HK-2 (cell line): Measurements from ENCODE around the gene GSG1L.

Experiments used
- DNase-seq: peaks from one replicate; pipeline ENCODE4 v3.0.0-alpha.2; 2018; ENCODE audit not compliant: unreplicated experiment

The GSG1L gene

GRCh38 chr16:27852681-27853080, 210.8 kb downstream of the GSG1L start:
- no peak for DNase-seq

DNA sequence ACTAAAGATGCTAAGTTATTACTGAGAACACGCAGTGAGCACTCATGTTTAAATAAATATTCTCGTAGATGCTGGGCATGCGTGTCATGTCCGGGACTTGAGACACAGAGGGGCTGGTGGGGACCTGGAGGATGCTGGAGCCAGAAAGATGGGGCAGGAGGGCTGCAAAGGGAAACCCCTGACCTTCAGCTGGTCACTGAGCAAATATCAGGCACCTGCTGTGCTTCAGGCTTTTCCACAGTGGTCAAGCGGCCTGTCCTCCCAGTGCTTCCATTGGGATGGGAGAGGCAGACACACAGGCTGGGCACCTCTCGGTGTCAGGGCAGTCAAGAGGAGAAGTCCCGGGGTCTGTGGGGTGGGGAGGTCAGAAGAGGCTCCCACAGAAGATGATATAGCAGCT, 211.4 kb downstream of the GSG1L start:
- DNase-seq: no peak

- DNase-seq: no peak
These were observed 211.9 kb downstream of the GSG1L start for GRCh38 chr16:27851586-27851985.

DNA sequence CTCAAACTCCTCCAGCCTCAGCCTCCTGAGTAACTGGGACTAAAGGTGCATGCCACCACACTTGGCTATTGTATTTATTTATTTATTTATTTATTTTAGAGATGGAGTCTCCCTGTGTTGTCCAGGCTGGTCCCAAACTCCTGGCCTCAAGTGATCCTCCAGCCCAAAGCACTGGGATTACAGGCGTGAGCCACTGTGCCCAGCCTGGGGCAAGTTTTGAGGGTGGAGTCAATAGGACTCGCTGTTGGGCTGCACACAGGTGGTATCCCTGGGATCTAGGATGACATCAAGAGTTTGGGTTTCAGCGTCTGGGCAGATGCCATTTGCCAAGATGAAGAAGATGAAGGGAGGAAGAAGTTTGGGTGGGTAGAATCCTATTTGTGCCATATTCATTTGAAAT, 213.9 kb downstream of the GSG1L start:
- DNase-seq: no peak

DNA sequence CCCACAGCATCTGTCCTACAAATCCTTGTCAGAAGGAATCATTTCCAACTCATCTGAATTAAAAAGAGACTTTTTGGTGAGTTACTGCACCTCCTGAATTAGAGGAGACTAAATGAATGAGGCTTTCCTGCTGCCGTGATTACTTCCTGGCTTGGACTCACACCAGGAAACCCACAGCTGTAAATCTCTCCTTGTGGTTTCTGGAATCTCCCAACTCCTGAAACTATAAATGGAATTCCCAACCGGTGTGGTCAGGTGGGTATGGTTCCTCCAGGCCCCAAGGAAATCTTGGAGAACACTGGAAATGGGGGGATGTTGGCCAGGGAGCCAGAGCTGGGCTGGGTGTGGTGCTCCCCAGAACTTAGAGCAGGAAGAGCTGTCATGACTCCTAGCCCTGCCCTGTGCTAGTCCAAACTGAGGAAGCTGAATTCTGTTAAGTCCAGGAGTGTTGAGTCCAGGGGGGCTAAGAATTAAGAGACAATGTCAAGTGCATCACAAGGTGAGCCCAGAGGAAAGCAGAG, 216.4 kb downstream of the GSG1L start:
- no peak for DNase-seq

DNA sequence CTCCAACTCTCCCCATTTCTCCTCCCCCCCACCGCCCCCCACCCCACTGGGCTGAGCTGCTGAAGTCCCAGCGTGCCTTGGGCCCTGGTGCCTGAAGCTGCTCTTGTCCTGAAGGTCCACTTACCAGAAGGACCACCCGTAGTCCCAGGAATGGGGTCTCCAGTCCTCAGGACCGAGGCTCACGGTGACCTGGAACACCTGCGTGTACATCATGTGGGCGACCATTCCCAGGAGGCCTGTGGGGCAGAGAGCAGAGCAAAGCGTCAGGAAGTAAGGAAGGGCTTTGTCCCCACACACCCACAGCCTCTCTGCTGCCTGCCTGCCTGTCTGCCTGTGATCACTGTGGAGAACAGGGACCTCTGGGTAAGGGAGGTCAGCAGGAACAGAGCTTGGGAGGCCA, 218.7 kb downstream of the GSG1L start:
- no peak for DNase-seq

DNA sequence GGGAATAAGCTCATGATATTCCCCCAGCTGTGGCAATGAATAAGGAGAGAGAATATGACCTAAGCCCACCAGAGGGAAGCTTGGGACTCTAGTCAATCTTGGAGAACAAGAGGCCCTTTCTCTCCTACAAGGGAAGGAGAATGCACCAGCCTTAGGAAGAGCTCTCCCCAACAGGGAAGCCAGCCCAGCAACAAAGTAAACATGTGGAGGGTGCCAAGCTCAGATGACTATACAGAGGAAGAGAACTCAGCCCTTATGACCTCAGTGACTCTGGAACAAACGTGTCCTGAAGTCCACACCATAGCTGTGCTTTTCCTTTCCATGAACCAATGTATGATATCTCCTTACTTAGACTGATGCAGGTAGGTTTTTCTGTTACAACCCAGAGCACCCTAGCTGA, 219.7 kb downstream of the GSG1L start:
- no peak for DNase-seq

DNA sequence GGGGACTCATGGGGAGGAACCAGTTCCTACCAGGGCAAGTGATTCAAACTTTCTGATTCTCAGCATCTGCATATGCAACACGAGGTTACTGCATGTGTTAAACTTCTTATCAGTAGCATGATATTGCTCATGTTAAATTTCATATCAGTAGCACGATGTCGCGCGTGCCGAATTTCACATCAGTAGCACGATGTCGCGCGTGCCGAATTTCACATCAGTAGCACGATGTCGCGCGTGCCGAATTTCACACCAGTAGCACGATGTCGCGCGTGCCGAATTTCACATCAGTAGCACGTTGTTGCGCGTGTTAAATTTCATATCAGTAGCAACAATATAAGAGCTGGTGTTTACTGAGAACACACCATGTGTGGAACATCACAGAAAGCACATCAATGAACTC, 221.6 kb downstream of the GSG1L start:
- no peak for DNase-seq

- DNase-seq: no peak
These were observed 222.3 kb downstream of the GSG1L start for GRCh38 chr16:27841061-27841801.

DNA sequence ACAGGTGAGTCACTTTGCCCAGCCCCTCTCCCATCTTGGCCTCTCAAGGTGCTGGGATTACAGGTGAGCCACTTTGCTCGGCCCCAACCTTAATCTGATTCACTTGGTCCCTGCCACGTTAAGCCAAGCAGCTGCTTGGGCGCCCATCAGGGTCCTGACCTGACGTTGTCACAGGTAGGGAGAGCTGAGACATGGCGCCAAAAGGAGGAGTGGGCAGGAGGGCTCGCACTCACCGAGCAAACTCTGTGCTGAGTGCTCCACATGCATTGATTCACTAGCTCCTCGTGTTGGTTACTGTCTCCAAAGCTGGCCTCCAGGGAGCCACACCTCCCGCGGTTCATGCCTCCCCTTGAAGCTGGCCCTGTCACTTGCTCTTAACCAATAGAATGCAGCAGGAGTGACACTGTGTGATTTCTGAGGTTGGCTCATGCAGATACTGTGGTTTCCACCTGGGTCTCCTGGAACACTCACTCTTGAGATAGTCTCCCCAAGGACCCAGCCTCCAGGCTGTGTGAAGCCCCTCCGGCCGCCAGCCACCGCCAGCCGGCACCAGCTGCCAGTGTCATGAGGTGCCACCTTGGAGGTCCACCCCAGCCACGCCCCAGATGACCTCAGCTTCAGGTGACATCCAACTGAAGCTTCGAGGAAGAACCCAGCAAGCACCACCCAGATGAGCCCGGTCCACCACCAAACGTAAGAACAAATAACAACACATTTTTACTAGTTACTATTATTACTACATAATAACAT, 223.0 kb downstream of the GSG1L start:
- DNase-seq: no peak

DNA sequence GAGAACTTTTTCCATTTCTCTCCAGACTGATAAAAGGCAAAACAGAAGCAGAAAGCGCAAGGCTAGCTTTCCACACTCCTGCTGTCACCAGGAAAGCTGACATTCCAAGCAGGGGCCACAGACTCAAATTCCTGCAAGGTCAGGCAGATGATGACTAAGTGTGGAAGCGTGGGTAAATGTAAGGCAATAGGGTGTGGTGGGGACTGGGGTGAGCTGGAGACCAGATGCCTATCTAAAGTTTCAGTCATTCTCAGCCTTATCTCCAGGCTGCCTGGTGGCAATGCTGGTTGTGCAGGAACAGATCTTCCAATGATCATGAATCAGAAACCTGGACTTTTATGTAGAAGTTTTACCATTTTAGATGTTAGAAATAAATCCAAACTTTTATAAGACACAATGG, 224.1 kb downstream of the GSG1L start:
- DNase-seq: no peak

- DNase-seq: no peak
These were observed 224.9 kb downstream of the GSG1L start for GRCh38 chr16:27838536-27839175.

GRCh38 chr16:27829975-27830374, 233.5 kb downstream of the GSG1L start:
- DNase-seq: no peak

GRCh38 chr16:27828671-27829070, 234.8 kb downstream of the GSG1L start:
- DNase-seq: no peak

GRCh38 chr16:27827765-27828164, 235.7 kb downstream of the GSG1L start:
- DNase-seq: no peak

DNA sequence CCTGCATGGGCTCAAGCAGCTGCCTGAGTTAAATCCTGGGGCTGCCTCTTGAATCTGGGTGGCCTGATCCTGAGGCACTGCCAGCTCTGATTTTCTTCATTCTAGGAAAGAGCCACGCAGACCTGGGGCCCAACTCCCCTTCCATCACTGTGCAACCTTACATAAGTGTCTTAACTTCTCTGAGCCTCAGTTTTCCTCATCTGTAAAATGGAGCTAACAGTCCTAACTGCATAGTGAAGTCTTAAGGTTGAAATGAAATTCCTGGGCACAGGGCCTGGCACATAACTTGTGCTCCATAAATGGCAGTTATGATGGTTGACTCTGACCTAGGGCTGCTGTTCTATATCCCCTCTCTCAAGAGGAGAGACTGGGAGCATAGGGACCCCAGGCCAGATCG, 236.6 kb downstream of the GSG1L start:
- no peak for DNase-seq

- no peak for DNase-seq
These were observed 237.2 kb downstream of the GSG1L start for GRCh38 chr16:27826081-27826892.

- DNase-seq: no peak
These were observed 238.7 kb downstream of the GSG1L start for GRCh38 chr16:27824786-27825185.

DNA sequence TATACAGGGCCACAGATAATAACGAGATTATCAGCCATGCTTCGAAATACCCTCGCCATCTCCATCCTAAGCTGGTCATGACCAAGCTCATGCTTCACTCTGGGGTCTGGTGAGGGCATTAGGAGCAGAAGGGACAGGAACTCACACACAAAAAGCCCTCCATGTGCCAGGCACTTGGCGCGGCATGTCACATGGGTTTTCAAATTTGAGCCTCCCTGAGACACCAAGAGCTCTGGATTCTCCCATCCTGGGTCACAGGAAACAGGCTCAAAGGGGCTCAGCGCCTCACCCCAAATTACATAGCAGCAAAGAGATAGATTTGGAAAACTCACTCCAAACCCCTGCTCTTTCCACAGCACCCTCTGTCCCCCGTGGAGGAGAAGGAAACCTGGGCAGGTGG, 239.5 kb downstream of the GSG1L start:
- DNase-seq: no peak

GRCh38 chr16:27823421-27823820, 240.1 kb downstream of the GSG1L start:
- DNase-seq: no peak

- no peak for DNase-seq
These were observed 240.5 kb downstream of the GSG1L start for GRCh38 chr16:27822996-27823395.

DNA sequence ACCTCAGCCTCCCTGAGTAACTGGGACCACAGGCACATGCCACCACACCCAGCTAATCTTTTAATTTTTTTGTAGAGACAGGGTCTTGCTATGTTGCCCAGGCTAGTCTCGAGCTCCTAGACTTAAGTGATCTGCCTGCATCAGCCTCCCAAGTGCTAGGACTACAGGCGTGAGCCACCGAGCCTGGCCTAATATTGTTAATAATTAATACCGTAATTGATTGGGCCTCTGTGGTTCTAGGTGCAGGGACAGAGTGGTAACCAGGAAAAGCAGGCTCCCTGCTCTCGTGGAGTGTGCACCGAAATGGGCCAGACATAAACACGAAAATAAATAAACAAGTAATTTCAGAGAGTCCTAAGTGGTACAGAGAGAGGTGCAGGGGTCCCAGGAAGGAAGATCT, 241.0 kb downstream of the GSG1L start:
- no peak for DNase-seq
